Activated naive CD4-positive, alpha-beta T cell treated with Interleukin-2 at 50 U/mL for 16 hours (primary cell): ENCODE data around the gene TP53I3.
A peak's percentile ranks its signal among the peaks of the same experiment; 100 is the strongest.
"Not testable (repeated sequence)": the region's sequence is repeated elsewhere in the genome, so short reads cannot be mapped to it uniquely, and the experiment has no call there.

ENCODE experiments used
- DNase-seq: peaks from one replicate; pipeline ENCODE4 v3.0.0-alpha.2; 2020

The TP53I3 gene

DNA sequence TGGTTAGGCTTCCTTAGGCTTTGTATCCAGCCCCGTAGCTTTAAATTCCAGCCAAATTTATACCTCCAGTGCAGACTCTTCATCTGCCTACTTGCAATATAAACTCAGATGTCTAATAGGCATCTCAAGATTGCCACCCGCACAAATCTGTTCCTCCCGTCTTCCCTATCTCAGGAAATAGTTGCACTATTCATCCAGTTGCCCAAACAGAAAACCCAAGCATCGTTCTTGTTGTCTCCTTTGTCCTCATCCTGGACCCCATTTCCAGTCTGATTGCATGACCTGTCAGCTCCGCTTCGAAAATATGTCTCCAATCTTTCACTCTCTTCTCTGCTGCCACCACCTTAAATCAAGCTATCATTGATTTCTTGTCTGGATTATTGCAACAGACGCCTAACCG lies 32.8 kb downstream of the TP53I3 start:
- DNase-seq = no peak

DNA sequence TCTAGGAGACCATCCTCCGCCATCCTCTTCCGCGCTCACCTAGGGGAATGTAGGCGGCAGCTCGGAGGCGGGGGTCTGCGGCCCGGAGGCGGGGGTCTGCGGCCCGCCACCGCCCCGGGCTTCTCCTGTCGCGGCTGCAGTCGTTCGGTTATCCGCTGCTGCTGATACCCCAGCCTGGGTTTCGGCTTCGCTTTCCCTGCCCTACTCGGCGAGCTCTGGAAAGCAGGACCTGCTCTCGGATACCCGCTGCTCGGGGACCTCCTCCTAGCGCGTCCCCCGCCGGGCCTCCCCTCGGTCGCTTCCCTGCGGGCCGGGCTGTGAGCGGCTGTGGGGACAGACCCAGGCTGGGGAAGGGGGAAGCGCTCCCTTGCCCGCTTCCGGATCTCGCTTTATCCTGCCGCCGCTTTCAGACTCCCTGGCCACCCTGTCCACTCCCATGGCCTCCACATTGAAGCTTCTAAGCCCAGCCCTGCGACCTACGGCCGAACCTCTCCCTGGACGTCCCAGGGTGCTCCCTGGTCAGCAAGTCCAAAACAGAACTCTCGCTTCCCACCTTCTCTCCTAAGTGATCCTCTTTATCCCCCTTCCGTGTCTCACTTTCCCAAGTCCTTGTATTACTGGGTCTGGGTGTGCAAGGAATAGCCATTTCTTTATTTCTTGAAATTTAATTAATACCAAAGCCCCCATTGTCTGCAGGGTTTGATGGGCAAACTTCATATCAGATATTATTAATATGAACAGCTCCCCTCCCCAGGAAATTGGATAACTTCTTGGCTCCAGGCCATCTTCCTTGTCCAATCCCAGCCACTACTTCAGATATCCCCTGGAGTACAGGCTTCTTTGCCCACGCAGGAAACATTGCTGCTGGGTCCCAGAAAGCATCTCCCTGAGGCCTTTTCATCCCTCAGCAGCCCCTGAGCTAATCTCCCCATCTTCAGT lies 34.3 kb downstream of the TP53I3 start:
- DNase-seq = peak; percentile 20

DNA sequence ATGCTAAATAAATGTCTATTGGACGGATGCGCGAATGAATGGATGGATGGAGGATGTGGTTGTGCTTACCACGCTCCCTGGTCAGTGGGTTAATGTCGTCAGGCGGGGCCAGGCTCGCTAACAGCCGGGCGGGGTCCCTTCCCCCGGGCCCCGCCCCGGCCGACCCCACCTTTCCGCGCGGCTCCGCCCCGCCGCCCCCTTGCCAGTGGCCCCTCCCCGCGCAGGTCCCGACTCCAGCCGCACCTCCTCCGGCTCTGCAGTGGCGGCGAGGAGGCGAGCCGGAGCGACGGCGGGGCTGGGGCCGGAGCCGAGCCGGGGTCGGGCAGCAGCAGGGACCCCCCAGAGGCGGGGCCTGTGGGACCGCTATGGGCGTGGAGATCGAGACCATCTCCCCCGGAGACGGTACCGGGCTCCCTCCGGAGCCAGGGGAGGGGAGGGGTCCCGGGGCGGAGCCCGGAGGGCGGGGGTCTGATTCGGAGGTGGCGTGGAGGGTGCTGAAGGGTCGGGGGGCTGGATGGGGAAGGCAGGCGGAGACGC lies 35.1 kb downstream of the TP53I3 start, which contains the start of gene FKBP1B:
FKBP1B (plus strand) TSS at position 257 of the 537 bp plus-strand sequence; CDS start at position 366, 109 bp downstream.
- peak; percentile 63 for DNase-seq

DNA sequence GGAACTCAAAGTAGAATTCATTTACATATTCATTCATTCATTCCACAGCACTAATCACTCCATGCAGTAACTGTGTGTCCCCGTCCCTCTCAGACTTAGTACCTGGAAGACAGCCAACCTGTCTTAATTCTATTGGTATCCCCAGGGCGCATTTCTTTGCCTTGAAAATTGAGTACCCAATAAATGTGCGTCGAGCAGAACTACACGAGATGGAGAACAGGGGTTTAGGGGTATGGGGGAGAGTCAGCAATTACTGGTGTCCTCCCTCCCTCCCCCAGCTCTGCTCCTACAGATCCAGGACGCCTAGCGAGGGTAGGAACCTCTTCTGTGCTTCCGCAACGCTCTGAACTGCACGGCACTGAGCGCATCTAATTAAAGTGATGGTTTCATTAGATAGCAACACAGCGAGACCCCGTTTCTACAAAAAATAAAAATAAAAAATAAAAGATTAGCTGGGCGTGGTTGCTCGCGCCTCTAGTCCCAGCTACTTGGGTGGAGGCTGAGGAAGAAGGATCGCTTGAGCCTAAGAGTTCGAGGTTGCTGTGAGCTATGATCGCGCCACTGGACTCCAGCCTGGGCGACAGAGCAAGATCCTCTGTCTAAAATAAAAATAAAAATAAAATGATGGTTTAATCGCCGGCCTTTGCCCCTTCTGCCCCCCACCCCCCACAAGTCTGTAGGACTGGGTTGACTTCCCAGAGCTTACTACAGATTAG lies 35.7 kb downstream of the TP53I3 start:
- DNase-seq = no peak

DNA sequence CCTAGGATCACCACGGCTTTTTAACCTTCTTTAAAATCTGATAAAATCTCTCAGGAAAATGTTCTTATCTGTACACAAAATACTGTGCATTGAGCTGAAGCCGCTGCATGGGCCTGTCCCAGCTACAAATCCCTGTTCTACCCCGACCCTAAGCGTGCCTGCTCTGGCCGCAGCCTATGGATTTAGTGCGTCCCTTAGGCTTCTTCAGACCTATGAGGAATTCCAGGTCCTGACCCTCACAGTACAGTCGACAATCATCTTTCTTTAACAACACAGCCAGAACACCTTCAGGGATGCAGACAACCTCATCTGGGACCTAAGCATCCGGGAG lies 37.0 kb downstream of the TP53I3 start:
- no peak for DNase-seq

DNA sequence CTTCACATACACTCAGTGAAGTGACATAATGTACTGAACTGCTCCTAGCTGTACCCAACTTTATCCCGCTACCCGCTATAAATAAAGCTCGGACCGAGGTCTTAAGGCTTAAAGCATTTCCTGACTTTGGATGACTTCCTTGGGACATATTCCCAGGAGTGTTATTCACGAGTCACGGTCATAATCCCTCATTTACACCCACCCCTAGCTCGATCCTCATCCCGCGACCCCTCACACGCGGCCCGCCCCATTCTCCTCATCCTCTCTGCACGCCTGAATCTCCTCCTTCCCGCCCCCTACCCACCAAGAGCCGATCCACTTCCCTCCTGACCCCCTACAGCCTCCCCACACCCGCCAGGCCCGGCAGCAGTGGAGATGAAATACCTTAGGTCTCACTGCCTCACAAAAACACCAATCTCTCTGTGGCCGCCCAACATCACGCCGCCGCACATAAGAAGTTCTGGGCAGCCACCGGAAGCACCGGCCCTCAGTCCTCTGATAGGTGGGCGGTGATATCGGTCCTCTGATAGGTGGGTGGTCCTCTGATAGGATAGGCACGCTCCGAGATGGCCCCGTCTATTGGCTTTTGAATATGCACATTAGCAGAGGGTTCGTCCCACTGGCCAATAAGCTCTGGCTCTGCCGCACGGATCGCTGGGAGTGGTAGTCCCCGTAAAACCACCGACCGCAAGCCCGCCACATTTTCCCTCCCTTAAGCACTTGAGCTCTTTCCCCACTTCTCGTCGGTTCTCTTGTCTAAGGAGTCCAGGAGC lies 37.5 kb downstream of the TP53I3 start, which contains the start of gene WDCP:
WDCP (minus strand) TSS at position 462 of the 773 bp plus-strand sequence. CDS start 7,897 bp downstream, outside the sequence.
- peak; percentile 92 for DNase-seq

DNA sequence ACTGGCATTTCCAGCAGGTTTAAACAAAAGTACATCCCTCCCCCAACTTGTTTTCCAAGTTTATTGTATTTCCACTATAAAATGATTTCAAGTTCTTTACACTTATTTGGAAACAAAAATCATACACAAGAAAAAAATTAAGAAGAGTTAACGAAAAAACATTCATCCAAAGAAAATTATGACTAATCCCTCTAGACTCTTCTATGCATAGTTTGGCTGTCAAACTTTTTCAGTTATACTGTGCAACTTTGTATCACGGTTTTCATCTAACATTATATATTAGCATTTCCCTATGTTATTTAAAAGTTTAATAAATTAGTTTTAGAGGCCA lies 38.1 kb downstream of the TP53I3 start:
- DNase-seq = no peak

DNA sequence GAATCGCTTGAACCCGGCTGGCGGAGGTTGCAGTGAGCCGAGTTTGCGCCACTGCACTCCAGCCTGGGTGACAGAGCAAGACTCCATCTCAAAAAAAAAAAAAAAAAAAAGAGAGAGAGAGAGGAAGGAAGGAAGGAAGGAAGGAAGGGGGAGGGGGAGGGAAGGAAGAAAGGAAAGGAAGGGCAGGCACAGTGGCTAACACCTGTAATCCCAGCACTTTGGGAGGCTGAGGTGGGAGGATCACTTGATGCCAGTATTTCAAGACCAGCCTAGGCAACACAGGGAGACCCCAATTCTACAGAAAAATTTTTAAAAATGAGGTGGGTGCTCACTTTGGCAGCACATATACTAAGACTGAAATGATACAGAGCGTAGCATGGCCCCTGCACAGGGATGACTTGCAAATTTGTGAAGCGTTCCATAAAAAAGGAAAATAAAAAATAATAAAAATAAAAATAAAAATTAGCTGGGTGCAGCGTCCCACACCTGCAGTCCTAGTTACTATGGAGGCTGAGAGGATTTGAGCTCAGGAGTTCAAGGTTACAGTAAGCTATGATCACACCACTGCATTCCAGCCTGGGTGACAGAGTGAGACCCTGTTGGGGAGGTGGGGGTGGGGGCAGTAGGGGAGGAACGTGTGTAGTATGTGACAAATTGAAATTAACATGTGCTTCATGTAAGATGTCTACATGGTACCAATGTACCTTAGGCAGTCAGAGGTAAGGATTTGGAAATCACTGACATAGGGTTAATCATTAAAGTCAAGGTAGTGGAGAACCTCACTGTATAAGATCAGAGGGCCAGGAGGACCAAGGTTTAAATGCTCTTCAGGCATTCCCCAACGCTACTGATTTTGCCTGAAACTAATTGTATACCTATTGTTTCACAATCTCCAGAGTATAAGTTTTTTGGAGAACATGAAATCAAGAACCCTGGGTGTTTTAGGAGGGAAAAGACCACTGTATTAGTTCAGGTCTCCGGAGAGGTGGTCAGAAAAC lies 38.8 kb downstream of the TP53I3 start:
- no peak for DNase-seq

DNA sequence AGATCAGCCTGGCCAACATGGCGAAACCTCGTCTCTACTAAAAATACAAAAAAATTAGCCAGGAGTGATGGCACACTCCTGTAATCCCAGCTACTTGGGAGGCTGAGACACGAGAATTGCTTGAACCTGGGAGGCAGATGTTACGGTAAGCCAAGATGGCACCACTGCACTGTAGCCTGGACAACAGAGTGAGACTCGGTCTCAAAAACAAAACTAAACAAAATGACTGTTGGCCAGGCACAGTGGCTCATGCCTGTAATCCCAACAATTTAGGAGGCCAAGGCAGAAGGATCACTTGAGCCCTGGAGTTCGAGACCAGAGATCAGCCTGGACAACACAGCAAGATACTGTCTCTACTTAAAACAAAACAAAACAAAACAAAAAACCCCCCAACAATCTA lies 41.5 kb downstream of the TP53I3 start:
- not testable (repeated sequence) for DNase-seq

DNA sequence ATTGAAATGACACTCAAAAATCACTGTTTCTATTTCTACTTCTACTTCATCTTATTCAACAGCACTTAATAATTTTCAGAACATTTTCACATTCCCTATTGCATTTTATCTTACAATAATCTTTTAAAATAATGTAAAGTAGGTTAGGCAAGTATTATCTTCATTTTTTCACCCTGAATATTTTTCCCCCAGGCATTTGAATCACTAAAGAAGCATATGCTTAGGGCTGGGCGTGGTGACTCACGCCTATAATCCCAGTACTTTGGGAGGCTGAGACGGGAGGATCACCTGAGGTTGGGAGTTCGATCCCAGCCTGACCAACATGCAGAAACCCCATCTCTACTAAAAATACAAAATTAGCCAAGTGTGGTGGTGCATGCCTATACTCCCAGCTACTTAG lies 44.1 kb downstream of the TP53I3 start:
- no peak for DNase-seq

DNA sequence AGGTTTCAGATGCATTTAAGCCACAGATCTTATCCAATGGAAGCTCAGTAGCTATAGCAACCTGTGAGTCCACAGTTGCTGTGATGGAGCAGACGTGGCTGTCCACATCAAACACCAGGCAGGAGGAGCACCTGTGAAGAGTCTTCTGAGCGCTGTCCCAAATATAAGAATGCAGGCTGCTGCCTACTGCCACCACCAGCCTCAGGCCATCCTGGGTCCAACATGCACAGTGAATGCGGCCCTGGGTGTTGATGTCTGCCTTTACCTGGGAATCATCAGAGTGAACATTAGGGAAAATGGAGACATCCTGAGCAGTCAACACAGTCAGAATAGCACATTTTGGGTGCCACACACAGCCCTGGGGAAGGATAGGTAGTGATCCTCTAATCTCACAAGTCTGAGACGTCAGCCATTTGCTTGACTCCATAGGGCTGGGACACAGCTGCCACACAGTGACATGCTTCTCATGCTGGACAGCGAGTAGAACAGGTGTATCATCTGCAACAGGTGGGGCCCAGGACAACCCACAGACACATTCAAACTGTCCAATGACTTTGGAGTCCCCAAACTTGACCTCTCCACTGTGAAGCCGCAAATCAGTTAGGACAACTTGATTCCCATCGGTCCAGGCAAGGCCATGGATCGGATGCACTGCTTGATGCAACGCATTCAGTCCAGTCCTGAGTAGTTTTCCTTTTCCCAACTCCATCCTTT lies 45.7 kb downstream of the TP53I3 start:
- DNase-seq = no peak
